Fibroblast of skin of right biceps (primary cell): ENCODE data around the gene RAMP1.

Source experiments
- DNase-seq: peaks from one replicate; pipeline ENCODE4 v3.0.0-alpha.2; 2013

Gene RAMP1

DNA sequence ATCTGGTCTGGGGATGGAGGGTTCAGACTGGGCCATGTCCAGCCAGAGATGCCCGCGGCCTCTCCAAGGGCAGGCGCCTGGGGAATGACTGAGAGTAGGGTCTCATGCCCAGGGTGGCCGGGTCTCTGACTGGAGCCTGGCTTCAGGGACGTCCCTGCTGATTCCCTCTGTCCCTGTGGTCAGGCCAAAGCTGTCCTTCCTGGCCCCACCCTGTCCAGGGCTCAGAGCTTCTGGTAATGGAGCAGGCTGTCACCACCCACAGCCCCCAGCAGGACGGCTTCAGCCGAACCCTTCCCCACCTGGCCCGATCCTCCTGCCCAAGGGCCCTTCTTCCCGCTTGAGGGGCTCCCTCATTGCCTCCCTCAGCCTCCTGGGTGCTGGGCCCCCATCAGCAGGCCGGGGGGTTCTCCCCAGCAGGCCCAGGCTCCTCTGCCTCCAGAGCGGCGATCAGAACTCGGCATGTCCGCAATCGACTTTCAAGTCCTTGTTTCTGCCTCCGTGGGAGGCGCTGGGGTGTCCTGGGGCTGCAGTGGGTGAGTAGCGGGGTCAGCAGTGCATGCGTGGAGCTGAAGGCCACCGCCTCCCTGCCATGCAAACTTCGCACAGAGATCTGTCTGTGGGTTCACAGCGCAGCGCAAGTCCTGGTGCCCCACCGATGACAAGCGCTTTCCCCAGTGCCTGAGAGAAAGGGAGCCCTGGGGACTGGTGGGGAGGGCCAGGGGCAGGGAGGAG lies 18.3 kb downstream of the RAMP1 start:
- DNase-seq = no peak

DNA sequence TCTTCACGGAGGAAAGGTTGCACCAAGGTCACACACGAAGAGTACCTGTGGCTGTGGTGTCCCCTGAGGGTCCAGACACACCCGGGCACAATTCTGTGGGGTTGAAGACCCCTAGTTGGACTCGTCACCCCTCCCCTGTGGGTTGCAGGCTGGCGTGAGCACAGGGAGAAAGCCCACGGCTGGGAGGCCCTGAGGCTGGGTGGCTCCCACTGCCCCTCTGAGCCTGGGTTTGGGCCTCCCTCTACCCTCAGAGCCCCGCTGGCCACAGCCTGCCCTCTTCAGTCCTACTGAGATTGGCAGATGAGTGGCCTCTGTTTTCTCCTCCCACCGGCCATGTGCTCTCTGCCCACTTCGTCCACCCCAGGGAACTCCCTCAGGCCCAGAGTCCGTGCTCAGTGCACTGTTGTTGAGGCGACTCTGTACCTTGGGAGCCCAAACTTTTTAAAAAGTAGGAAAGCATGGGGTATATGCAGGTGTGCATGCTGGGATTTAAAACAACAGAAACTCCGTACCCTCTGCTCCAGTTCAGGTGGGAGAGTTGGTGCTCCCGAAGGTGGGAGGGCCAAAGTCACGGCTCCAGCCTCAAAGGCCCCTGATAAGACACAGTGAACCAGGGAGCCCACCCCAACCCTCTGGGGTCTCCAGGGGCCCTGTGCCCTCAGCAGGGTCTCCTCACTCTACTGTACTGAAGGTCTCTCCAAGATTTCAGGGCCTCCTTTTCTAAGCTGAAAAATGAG lies 19.1 kb downstream of the RAMP1 start:
- DNase-seq = no peak

DNA sequence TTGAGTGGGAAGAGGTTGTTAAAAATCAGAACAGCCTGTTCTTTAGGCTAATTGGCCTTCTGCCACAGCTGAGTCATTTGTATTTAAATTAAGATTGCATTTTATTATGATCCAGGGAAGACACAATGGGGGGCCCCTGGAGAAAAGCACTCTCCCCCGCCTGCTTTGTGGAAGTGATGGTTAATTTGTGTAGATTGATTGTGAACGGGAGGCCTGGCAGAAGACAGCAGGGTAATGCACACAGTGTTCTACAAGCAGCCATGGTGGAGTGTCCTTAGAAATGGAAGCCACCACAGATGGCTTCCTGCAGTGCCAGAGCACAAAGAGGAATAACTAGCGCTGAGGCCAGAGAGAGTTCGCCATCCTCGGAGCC lies 19.6 kb downstream of the RAMP1 start:
- DNase-seq = peak; percentile 55

DNA sequence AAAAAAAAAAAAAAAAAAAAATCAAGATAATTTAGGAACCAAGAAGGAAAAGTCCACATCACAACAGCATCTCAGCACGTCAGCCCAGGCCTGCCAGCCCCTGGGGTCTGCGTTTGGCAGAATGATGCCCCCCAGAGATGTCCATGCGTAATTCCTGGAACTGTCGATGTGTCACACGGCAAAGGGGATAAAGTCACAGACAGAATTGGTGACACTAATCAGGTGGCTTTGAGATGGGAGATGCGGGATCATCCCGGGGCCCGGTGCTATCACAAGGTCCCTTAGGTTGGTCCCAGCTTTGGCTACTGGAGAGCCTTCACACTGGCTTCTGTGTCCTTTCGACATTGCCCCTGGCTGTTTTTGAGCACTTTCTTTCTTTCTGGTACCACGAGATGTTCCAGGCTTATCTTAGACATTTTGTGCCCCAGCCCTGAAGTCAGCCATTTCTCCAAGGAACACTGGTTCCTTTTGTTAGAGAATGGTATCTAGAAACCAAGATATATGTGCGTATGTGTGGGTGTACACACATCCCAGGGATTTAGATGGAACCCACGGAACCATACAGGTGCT lies 20.7 kb downstream of the RAMP1 start:
- no peak for DNase-seq

DNA sequence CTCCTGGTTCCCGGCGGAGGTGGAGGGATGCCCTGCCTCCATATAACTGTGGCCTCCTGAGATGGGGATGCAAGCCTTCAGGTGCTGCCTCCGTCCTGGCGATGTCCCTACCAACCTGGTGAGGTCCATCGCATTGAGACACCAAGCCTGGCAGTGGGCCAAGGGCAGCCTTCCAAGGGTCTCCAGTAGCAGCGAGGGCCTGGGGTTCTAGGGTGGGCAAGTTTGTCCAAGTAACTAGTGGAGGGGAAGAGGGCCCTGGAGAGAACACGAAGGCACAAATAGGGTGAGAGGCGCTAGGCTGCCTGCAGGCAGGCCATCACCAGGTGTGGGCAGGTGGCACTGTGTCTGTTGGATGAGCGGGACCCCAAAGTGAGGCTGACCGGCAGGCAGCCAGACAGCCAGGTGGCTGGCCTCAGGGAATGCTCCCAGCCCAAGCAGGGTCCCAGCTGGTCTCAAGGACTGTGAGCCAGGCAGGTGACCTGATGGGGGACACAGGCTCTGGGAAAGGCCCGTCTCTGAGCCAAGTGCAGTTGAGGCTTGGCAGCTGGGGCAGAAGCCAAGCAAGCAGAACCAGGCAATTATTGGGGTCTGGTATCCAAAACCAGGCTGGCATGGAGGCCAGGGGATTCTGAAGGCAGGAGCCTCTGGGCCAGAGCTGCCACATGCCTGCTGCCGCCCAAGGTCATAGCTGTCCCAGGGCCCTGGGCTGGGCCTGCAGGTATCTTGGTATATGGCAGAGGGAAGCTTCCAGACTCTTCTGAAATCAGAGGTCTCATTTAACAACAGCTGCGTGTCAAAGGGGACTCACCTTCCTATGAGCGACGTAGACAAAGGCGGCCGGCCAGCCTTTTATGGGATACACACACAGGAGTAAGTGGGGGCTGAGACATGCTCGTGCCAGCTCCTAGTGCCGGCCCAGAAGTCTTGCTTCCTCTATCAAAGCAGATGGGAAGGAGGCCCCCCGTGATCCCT lies 23.4 kb downstream of the RAMP1 start:
- DNase-seq = no peak

DNA sequence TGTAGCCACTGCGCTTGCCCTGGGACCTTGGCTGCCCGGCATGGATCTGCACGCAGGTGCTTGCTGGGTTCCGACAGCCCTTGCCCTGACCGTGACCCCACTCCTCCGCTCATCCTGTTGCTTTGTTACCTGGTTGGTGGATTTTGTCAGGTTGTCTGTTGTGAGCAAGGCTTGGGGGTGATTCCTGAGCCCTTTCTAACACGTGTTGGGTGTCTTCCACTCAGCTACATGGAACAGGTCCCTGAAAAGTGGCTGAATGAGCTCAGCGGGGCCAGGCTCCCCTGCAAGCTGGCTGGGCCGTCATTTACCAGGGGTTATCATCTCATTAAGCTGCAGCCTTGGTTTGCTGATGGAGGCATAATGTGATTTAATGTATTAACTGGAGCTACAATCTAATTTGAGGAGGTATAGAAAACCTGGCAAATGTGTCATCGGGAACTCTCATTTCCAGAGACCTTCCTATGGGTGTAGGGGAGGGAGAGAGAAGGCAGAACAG lies 24.6 kb downstream of the RAMP1 start:
- DNase-seq = no peak

DNA sequence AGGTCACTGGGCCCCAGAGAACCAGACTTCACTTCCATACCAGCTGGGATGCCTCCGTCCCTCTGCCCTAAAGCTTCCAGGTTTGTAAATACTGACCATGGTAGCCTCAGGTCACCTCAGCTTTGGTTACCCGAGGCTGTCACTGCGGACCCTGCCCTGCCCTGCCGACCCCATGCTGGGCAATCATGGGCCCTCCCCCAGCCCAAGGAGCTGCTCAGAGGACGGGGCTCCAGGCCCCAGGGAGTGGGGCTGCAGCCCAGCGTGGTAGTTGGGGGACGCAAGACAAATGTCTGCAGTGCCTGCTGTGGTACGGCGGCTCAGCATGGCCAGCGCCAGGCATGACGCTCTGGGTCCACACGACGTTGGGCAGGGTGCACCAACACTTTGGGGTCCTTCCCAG lies 25.3 kb downstream of the RAMP1 start:
- no peak for DNase-seq

DNA sequence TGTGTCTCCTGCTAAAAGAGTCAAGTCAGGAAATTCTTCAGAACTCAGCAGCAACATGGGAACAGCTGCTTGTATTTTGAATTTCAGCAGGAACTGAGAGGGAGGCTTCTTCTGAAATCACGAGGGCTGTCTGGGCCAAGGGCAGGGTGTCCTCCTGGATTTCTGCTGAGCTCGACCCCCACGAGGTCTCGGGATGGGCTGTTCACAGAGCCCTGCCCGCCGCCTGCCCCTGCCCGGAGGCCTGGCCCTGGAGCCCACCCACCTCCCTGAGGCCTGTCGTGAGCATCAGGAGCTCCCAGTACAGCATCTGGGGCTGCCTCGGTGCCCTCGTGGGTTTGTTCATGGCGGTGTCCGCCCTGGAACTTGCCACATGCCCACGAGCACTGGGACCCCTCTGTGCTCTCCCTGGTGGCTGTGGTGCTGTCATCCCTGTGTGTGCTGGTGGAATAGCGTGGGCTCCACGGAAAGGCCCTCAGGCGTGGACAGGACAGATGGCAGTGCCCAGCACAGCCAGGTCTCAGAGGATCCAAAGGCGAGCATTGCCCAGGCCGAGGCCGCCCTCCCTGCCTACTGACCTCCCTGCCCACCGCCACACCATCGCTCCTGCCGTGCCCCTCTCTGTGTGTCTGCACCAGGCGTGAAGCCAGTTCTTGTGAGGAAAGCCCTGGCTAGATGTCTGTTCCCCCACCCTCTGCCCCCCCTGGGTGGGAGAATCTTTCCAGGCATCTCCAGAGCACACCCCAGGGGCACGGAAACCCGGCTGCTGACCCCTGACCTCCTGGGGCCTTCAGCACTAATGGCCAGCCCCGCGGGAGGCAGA lies 25.9 kb downstream of the RAMP1 start:
- no peak for DNase-seq

DNA sequence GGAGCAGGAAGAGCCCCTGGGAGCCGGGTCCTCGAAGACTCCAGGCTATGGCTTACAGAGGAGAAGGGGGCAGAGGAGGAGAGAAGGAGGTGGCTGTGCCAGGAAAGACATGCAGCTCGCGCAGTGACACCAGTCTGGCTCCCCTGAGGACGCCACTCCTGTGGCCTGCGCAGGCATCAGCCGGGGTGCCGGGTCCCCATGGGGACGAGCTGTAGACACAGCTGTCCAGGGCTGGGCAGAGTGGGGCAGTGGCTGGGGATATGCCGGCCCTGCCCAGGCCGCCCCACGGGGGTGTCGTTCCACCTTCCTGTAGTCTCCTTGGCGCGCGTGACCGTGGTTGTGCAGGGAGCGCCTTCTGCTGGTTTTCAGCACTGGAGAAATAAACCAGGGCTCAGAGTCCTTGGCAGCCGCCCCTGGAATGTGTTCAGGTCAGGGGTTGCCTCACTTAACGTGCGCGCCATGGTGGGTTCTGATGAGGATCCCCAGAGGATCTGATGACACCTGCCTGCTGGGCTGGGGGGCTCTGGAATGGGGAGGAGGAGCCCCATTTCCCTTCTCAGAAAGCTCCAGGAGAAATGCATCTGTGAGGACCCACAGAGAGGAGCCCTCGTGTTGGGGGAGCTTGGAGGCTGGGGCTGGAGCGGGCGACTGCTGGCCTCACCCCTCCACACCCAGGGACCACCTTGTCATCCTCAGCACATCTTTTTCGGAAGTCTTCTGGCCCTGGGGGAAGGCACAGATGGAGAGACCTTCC lies 26.7 kb downstream of the RAMP1 start:
- DNase-seq = no peak

DNA sequence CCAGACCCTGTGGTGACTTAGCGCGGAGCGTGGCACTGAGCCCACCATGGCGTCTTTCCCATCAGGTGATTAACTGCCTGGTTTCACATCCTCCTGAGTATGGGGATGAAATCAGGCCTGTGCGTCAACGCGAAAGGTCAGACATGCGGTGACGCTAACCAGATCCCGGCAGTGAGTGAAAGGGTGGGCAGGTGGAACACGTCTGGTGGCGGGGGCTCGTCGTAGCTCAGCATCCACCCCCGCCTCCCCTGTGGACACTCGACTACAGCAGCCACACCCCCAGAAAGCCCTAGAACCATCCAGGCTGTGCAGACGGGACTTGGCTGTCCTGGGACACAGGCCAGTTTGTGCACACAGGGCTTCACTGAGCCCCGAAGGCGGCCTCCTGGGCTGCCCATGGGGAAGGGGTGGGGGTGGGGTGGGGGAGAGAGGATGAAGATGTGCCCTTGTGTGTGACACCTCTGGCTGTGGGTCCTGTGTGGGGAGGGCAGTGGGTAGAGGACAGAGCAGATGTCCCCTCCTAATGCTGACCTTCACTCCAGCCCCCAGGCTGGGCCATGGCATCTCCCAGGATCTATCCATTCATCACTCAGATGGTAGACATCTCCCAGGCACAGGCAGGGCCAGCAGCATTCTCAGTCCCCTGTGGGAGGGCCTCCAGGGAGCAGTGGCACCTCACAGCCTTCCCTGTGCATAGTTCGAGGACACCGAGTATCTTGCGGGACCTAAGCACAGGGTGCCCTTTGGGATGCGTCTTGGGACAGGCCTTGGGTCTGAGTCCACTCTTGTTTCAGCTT lies 27.5 kb downstream of the RAMP1 start:
- peak; percentile 46 for DNase-seq

DNA sequence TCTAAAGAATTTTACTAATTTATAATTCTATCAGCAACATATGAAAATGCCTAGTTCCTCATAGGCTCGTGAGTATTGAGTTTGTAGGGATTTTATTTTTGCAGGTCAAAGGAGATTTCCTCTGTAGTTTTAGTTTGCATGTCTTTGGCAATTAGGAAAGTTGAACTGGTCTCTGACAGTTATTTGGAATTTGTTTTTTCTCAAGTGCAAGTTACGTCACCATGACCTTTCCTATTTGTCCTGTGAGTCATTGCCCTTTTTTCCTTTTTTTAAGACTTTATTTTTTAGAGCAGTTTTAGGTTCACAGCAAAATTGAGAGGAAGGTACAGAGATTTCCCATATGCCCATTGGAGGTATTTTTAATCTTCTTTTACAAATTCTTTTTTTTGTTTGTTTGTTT lies 29.0 kb downstream of the RAMP1 start:
- DNase-seq = no peak

DNA sequence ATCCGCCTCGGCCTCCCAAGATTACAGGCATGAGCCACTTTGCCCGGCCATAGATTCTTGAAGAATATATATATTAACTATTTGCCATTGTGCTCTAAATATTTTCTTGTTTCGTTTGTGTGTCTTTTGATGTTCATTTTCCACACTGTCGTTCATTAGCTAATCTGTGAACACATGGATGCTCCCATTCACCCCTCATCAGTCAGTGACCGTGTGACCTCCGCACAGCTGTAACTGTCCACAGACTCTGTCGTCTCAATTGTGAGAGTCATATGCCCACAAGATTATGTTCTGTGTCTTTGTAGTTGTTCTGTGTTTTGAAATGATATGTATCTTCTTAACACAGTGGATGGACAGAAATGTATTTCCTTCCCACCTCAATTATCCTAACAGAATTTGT lies 29.6 kb downstream of the RAMP1 start:
- no peak for DNase-seq

DNA sequence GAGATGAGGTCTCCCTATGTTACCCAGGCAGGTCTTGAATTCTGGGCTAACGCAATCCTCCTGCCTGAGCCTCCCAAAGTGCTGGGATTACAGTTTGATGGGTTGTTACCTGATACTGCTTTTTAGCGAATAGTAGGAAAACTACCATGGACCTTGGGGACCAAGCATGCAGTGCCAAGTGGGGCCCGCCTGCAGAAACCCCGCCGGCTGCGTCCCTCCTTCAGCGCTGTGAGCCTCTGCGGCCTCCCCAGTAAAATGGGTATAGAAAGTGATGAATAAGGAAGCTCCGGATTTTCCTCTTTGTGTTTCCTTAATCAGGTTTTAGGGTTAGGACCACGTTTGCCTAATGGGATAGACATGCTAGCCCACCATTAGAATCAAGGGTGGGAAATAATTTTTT lies 30.4 kb downstream of the RAMP1 start:
- no peak for DNase-seq

DNA sequence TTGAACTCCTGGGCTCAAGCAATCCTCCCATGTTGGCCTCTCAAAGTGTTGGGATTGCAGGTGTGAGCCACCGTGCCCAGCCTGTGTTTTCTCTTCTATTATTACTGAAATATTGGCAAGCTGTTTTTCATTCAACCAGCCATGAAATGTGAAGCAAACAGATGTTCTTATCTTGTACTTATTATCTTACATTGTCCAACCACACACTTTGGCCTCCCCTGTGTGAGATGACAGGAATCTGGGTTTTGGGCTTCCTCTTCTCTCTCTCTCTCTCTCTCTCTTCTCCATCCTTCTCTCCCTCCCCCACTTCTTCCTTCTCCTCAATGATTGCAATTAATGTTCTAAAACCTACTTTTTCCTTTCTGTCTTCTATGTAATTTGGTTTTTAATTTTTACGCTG lies 33.1 kb downstream of the RAMP1 start:
- no peak for DNase-seq

DNA sequence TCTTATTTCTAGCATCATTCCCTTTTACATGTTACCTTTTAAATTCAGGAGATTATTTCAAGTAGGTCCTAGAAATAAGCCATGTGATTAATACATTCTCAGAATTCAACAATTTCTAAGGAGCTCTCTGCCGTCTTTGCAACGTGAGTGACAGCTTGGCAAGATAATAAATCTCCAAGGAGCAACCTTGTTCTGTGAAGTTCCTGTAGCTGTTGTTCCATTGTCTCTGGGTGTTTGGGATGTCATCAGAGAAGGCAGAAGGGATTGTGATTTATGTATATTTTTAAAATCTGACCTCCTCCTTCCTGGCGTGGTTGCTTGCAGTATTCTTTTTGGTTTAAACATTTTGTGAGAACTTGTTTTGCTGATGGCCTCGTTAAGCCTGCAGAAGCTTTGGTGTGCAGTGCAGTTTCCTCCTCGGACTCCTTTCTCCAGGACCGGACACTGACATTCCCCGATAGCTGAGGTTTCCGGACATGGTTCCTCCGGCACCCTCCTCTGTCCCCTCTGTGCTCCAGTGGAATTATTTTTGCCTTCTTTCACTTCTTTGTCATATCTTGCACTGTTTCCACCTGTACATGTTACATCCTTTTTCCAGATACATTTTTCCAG lies 33.7 kb downstream of the RAMP1 start:
- DNase-seq = no peak

DNA sequence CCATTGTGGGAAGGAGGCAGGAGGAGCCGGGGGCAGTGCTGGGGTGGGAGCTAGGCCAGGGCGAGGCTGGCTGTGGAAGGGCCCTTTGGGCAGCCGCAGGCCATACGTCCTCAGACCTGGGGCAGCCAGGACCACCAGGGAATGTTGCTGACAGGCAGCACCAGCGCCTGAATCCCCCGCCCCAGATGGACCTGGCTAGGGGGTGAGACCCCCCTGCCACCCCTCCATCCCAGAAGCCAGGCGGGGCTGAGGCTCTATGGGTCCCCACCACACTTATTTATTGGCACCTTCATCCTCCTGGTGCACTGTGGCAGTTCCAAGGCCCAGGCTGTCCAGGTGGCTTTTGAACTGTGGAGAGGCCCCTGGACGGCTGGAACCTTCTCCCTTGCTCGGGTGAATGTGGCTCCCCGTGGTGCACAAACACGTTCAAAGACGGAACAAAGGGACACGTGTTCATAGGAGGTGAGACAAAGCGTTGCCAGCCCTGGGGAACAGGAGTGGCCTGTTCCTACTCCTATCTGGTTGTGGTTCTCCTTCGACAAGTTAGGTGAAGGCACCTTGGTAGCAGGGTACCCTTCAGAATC lies 35.1 kb downstream of the RAMP1 start:
- DNase-seq = no peak

DNA sequence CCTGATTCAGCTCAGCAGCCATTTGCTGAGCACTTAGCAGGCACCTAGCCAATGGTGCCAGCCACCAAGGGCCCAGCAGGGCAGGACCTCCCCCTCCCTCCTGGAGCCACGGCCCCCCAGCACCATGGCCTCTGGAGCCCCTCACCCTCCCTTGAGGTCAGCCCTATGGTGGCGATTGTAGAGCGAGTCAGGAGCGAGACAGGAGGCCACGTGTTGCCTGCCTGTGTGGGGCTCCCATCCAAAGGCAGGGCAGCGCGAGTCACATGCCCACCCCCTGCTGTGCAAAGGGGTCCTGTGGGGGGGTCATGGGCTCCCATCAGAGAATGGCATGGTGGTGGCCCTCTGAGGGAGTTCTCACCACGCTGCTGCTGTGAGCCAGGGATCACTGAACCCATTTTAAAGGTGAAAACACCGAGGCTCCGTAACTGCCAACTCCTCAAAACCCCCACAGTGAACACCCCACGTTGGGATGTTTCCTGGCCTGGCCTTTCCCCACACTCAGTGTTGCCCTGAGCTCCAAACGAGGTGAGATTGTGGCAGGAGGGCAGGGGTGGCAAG lies 35.6 kb downstream of the RAMP1 start:
- DNase-seq = no peak

DNA sequence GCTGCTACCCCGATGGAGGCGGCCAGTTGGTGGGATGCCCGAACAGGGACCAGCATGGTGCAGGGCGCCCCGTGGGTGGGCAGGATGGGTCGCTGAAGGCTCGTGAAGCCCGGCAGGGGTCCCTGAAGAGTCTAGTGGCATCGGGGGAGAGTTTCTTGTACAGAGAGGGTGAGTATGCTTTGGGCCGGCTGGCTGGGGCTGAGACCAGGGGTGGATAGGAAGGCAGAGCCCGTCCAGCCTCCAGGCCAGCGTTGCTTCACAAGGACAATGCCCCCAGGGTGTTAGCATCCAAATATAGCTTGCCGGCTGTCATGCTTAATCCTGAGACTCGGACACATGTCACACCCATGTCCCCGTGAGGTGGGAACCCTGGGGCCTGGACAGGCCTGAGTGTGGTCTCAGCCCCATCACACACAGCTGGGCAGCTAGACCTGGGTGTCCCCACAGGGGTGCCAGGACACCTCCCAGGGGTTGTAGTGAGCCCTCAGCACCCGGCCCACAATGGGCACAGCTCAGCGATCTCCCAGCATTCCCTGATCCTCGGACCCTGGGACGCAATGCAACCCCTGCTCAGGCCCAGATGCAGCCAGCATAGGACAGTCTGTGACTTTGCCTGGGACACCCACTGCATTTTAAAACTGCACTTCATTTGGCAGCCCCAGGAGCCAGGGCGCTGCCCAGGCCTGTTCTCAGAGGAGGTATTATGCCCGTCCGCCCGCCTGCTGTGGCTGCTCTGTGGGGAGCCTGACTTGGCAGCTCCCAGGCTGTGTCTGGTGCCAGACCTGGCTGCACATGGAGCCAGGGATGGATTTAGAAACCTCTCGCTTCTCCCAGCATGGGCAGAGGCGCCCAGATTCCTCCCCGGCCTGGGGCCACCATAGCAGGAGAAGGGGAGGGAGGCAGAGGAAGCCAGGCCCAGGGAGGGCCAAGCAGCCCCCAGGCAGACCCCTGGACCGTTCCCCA lies 36.4 kb downstream of the RAMP1 start:
- DNase-seq = no peak
